B cell (primary cell): ENCODE data around the gene FMO2.

ENCODE experiments used
- CTCF ChIP-seq: fragments of 200-600 bp; IDR thresholded peaks from one replicate; pipeline ENCODE4 v1.8.0; 2022; ENCODE audit warnings: antibody characterized with exemption, mild to moderate bottlenecking
- EZH2 ChIP-seq: IDR thresholded peaks from 2 replicates; pipeline ENCODE4 v1.6.1; 2012; ENCODE audit warnings: borderline replicate concordance, low read depth, mild to moderate bottlenecking, moderate library complexity, low read length; ENCODE audit not compliant: insufficient read depth, poor library complexity, severe bottlenecking

GRCh38 chr1:171140956-171141687 is 44.0 kb upstream of the FMO2 start:
- TF ChIP-seq CTCF (no peak), EZH2 (no peak)
